HL-60 (cell line): ENCODE data around the gene TBX5.

Experiments
- DNase-seq, 2 experiments: peaks; one replicate each; pipeline ENCODE4 v3.0.0-alpha.2; 2010 to 2020; ENCODE audit warnings: low read depth in 1 of 2, low spot score in 1 of 2
- H3K27ac ChIP-seq: fragments of 250-450 bp; sonication (Bioruptor Pico); replicated peaks from 2 replicates; pipeline ENCODE4 v1.5.1; 2020; ENCODE audit warnings: mild to moderate bottlenecking, moderate library complexity
- H3K27me3 ChIP-seq: fragments of 250-450 bp; sonication (Bioruptor Pico); 2 replicates; pipeline ENCODE4 v1.5.1; 2021; ENCODE audit warnings: mild to moderate bottlenecking, moderate library complexity; ENCODE audit not compliant: insufficient read depth, poor library complexity, severe bottlenecking
- H3K4me3 ChIP-seq: replicated peaks from 2 replicates; pipeline ENCODE4 v1.5.1; 2011; ENCODE audit warnings: mild to moderate bottlenecking, control low read depth, low read length; ENCODE audit not compliant: insufficient read depth
- GABPA ChIP-seq: IDR thresholded peaks from 2 replicates; pipeline ENCODE4 v1.6.1; 2012; ENCODE audit warnings: low read depth
- POLR2AphosphoS5 ChIP-seq: IDR thresholded peaks from 2 replicates; pipeline ENCODE4 v1.6.1; 2012; ENCODE audit warnings: low read depth
- SPI1 ChIP-seq: IDR thresholded peaks from 2 replicates; pipeline ENCODE4 v1.6.1; 2012; ENCODE audit warnings: low read depth, mild to moderate bottlenecking, borderline replicate concordance
- TF ChIP-seq, protein P1 (sequence below): IDR thresholded peaks from 2 replicates; pipeline ENCODE4 v1.6.1; 2012; ENCODE audit warnings: low read depth; ENCODE audit not compliant: insufficient replicate concordance
- TF ChIP-seq, protein P2 (sequence below): IDR thresholded peaks from one replicate; pipeline ENCODE4 v1.5.1; 2011; ENCODE audit warnings: low read length, control low read depth, inconsistent platforms; ENCODE audit not compliant: insufficient read depth

TBX5 gene

DNA sequence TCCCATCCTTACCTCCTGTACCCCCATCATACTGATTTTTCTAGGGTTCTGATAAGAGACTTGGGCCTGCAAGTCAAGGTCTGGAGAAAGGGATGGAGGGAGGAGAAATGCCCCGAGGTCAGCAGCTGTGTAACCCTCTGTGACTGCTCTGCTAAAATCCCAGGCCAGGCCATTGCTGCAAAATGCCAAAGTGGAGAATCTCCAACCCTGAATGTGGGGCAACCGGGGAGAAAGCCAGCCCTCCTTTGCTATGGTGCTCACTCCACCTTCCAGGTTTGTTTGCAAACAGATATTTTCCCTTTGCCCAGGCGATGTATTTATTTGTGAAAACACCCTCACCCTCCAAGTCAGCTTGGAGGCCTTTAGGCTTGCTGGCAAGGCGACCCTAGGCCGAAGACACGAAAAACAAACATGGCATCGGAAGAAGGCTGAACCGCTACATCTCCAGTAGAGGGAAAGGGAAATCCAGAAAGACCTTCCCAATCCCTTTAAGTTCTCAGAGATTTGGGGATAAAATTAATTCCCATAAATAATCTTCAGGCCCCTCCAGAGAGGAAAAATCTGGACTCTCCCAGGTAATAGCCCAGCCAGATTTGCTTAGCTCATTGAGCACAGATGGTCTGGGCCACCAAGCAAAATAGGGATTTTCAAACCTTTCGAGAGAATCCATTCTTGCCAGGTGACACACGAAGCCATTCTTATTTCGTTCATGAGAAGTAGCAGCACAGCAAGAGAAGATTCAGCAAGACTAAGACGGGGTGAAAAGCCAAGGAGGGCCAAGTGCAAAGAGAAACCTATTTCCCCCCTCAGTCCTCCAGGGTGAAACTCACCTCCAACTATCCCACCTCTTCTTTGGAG lies 1.3 kb upstream of the TBX5 start:
- Histone ChIP-seq H3K27ac (no peak overlapping the region), H3K4me3 (no peak overlapping the region), H3K27me3 (peaks cover 93% of the 10 kb centered on the region)
- TF ChIP-seq POLR2AphosphoS5 (no peak), GABPA (no peak), SPI1 (no peak)
- TF ChIP-seq, protein P1, sequence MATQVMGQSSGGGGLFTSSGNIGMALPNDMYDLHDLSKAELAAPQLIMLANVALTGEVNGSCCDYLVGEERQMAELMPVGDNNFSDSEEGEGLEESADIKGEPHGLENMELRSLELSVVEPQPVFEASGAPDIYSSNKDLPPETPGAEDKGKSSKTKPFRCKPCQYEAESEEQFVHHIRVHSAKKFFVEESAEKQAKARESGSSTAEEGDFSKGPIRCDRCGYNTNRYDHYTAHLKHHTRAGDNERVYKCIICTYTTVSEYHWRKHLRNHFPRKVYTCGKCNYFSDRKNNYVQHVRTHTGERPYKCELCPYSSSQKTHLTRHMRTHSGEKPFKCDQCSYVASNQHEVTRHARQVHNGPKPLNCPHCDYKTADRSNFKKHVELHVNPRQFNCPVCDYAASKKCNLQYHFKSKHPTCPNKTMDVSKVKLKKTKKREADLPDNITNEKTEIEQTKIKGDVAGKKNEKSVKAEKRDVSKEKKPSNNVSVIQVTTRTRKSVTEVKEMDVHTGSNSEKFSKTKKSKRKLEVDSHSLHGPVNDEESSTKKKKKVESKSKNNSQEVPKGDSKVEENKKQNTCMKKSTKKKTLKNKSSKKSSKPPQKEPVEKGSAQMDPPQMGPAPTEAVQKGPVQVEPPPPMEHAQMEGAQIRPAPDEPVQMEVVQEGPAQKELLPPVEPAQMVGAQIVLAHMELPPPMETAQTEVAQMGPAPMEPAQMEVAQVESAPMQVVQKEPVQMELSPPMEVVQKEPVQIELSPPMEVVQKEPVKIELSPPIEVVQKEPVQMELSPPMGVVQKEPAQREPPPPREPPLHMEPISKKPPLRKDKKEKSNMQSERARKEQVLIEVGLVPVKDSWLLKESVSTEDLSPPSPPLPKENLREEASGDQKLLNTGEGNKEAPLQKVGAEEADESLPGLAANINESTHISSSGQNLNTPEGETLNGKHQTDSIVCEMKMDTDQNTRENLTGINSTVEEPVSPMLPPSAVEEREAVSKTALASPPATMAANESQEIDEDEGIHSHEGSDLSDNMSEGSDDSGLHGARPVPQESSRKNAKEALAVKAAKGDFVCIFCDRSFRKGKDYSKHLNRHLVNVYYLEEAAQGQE, result no peak
- TF ChIP-seq, protein P2, sequence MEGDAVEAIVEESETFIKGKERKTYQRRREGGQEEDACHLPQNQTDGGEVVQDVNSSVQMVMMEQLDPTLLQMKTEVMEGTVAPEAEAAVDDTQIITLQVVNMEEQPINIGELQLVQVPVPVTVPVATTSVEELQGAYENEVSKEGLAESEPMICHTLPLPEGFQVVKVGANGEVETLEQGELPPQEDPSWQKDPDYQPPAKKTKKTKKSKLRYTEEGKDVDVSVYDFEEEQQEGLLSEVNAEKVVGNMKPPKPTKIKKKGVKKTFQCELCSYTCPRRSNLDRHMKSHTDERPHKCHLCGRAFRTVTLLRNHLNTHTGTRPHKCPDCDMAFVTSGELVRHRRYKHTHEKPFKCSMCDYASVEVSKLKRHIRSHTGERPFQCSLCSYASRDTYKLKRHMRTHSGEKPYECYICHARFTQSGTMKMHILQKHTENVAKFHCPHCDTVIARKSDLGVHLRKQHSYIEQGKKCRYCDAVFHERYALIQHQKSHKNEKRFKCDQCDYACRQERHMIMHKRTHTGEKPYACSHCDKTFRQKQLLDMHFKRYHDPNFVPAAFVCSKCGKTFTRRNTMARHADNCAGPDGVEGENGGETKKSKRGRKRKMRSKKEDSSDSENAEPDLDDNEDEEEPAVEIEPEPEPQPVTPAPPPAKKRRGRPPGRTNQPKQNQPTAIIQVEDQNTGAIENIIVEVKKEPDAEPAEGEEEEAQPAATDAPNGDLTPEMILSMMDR, result no peak
- DNase-seq, result no peak

DNA sequence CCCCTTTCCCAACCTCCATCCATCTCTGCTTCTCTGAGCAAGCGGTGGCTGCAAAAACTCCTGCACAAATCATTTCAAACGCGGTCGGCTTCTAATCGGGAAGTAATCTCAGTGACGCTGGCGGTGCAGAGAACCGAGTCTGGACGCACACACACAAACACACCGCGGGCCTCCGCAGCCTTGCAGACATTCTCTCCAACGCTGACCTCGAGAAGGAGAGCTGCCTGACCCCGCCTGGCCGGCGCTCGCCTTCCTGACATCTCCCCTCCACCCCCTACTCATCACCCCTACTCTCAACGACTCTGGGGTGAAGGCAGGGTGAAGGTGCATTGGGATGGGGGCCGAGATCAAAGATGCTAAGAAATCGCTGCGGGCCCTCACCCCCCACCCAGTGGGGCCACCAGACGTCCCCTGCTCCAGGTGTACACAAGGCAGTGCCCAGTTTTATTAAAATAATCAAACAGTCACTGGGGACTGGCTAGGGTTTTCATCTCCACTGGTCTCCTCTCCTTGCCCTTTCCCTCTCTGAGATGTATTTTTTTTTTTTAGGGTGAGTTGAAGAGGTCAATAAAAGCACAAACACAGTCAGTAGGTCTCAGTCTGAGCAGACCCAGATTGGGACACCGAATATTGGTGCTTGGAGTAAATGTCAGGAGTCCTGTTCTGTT lies 506 bp upstream of the TBX5 start:
- H3K4me3 ChIP-seq, result no peak overlapping the region
- TF ChIP-seq POLR2AphosphoS5, result no peak
- TF ChIP-seq, protein P2, result no peak
- TF ChIP-seq SPI1, result no peak
- no peak for TF ChIP-seq GABPA
- TF ChIP-seq, protein P1, result no peak
- no peak for DNase-seq
- no peak overlapping the region for H3K27ac ChIP-seq
- peaks cover 93% of the 10 kb centered on the region for H3K27me3 ChIP-seq

DNA sequence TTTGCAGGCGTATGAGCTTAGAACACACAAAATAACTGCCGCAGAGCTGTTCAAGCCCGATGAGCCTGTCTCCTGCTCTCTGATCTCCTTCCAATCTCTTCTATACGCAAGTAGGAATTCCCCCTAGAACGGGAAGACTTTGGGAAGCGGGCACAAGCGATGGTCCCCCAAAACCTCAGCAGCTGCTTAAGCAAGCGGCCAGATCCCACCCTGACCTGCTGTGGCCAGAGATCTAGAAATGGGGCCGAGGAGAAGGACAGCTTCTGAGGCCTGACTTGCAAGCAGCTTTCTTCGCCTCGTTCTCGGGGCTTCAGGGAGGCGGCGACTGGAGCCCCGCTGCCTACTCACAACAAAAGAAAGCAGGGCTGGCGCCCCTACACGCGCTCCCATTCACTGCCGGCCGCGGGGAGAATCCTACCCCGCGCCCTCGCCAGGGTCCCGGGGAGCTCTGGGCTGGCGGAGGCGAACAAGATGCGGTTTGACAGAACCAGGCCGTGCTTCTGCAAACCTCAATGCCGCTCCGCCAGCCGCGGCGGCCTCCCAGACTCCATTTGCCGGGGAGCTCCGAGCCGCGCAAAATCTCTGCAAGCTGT lies 922 bp downstream of the TBX5 start:
- Histone ChIP-seq H3K4me3 (no peak overlapping the region), H3K27me3 (peaks cover 93% of the 10 kb centered on the region), H3K27ac (no peak overlapping the region)
- no peak for DNase-seq
- TF ChIP-seq SPI1, result no peak
